Measurements from ENCODE around the gene ZNF124.

GRCh38 chr1:247185667-247186066 is 13.8 kb upstream of the ZNF124 start:
- TF ChIP-seq CTCF (IDR thresholded peaks at IDR 0.05) (no peak), POLR2A (IDR thresholded peaks at IDR 0.05) (no peak), EP300 (IDR thresholded peaks at IDR 0.05) (no peak)
